HCT116 (cell line): ENCODE data around the gene SLIT1. TPM values are rescaled to one million over a fixed set of nuclear protein-coding genes. Genes with fewer than 3 reads are reported as not detected.

ENCODE experiments used
- ATAC-seq: fragments of 200-7000 bp; cut with Tn5 transposase; 2 replicates; pipeline ENCODE4 v1.9.1; 2020; ENCODE audit warnings: mild to moderate bottlenecking, moderate library complexity
- BruUV-seq: library from RNA; stranded (reverse); fragments of 400-500 nt; replicated peaks from 2 replicates; lab custom pipeline; 2021; lab: Mats Ljungman, UMichigan
- CTCF ChIA-PET: fragments of 300-600 bp; sonication (Branson Sonifier 250); formaldehyde crosslinking; loops from one replicate; lab custom pipeline; 2021; ENCODE audit warnings: antibody characterized with exemption; lab: Charles Lee
- POLR2A ChIA-PET: fragments of 300-600, 350-600 bp; sonication (Branson Sonifier 250); formaldehyde crosslinking; loops from one replicate; lab custom pipeline; 2021; ENCODE audit warnings: antibody characterized with exemption; lab: Charles Lee
- RAD21 ChIA-PET, 2 experiments: fragments of 300-600 bp; sonication (Branson Sonifier 250); formaldehyde crosslinking; loops; one replicate each; lab custom pipeline; 2023; ENCODE audit warnings: low total read pairs in 2 of 2; ENCODE audit not compliant: uncharacterized antibody in 2 of 2, unreplicated experiment in 2 of 2, low non-redundant PET in 1 of 2; lab: Charles Lee
- DNase-seq: peaks from one replicate; pipeline ENCODE4 v3.0.0-alpha.2; 2010; ENCODE audit warnings: low read depth, low spot score
- H2AFZ ChIP-seq: fragments of 200-600 bp; shearing (Covaris generic), sonication (generic); 2 replicates; pipeline ENCODE4 v1.6.1; 2017; ENCODE audit warnings: low read depth, mixed run types, mixed read lengths, antibody characterized with exemption, low read length; ENCODE audit not compliant: poor library complexity, severe bottlenecking
- H3K27ac ChIP-seq: 2 replicates; pipeline ENCODE4 v1.5.1; 2012; ENCODE audit warnings: low read depth, low read length
- H3K27me3 ChIP-seq: fragments of 200-600 bp; sonication (generic); 2 replicates; pipeline ENCODE4 v1.6.1; 2016; ENCODE audit warnings: mixed run types, low read length, mixed read lengths; ENCODE audit not compliant: insufficient read depth
- H3K36me3 ChIP-seq, 2 experiments: fragments of 200-500 bp in 1 of 2; fragments of 200-600 bp in 1 of 2; sonication (Bioruptor generic) in 1 of 2; sonication (generic) in 1 of 2; 2 replicates each; pipeline versions ENCODE4 v1.5.1 to v1.6.1; 2014 to 2016; ENCODE audit warnings: low read length in 2 of 2, inconsistent platforms in 1 of 2, mixed read lengths in 1 of 2, mixed run types in 1 of 2; ENCODE audit not compliant: insufficient read depth in 2 of 2, control insufficient read depth in 1 of 2
- H3K4me1 ChIP-seq, 2 experiments: fragments of 200-600 bp in 1 of 2; sonication (generic) in 1 of 2; 2 replicates each; pipeline versions ENCODE4 v1.5.1 to v1.6.1; 2012 to 2017; ENCODE audit warnings: low read length in 2 of 2, inconsistent platforms in 1 of 2, mild to moderate bottlenecking in 1 of 2, mixed read lengths in 1 of 2, mixed run types in 1 of 2, moderate library complexity in 1 of 2; ENCODE audit not compliant: insufficient read depth in 2 of 2, control insufficient read depth in 1 of 2
- H3K4me2 ChIP-seq: fragments of 200-600 bp; sonication (generic); 2 replicates; pipeline ENCODE4 v1.6.1; 2017; ENCODE audit warnings: mixed run types, low read length, mixed read lengths
- H3K4me3 ChIP-seq, 2 experiments: fragments of 200-600 bp in 1 of 2; sonication (generic) in 1 of 2; replicated peaks in 1 of 2; 2 replicates each; pipeline ENCODE4 v1.5.1; 2011 to 2016; ENCODE audit warnings: low read length in 2 of 2, control low read depth in 1 of 2, low read depth in 1 of 2, mild to moderate bottlenecking in 1 of 2, mixed read lengths in 1 of 2, mixed run types in 1 of 2
- H3K79me2 ChIP-seq: fragments of 200-600 bp; sonication (generic); 2 replicates; pipeline ENCODE4 v1.6.1; 2017; ENCODE audit warnings: mild to moderate bottlenecking, mixed run types, low read length, moderate library complexity, mixed read lengths; ENCODE audit not compliant: insufficient read depth
- H3K9ac ChIP-seq: fragments of 200-600 bp; sonication (generic); 2 replicates; pipeline ENCODE4 v1.6.1; 2016; ENCODE audit warnings: low read length, mixed read lengths
- H3K9me2 ChIP-seq: fragments of 200-600 bp; sonication (generic), shearing (Covaris generic); 2 replicates; pipeline ENCODE4 v1.6.1; 2017; ENCODE audit warnings: mixed run types, mild to moderate bottlenecking, moderate library complexity; ENCODE audit not compliant: insufficient read depth
- H3K9me3 ChIP-seq, 2 experiments: fragments of 200-500 bp in 1 of 2; fragments of 200-600 bp in 1 of 2; sonication (Bioruptor generic) in 1 of 2; sonication (generic) in 1 of 2; 2 replicates each; pipeline ENCODE4 v1.6.1; 2014 to 2017; ENCODE audit warnings: low read length in 2 of 2, mixed read lengths in 2 of 2, inconsistent platforms in 1 of 2, low read depth in 1 of 2, mild to moderate bottlenecking in 1 of 2, mixed run types in 1 of 2, moderate library complexity in 1 of 2; ENCODE audit not compliant: control insufficient read depth in 1 of 2, insufficient read depth in 1 of 2
- H4K20me1 ChIP-seq: fragments of 200-600 bp; sonication (generic), shearing (Covaris generic); 2 replicates; pipeline ENCODE4 v1.6.1; 2017; ENCODE audit warnings: mixed run types, mild to moderate bottlenecking, moderate library complexity; ENCODE audit not compliant: insufficient read depth
- ATF3 ChIP-seq: IDR thresholded peaks from 2 replicates; pipeline ENCODE4 v1.6.1; 2012
- CBX3 ChIP-seq: IDR thresholded peaks from 2 replicates; pipeline ENCODE4 v1.6.1; 2012; ENCODE audit warnings: low read depth
- EZH2 ChIP-seq: fragments of 200-600 bp; sonication (generic); IDR thresholded peaks from 2 replicates; pipeline ENCODE4 v1.6.1; 2017; ENCODE audit warnings: antibody characterized with exemption, mixed run types
- JUND ChIP-seq: IDR thresholded peaks from 2 replicates; pipeline ENCODE4 v1.6.1; 2012
- POLR2AphosphoS5 ChIP-seq: IDR thresholded peaks from 2 replicates; pipeline ENCODE4 v1.6.1; 2011; ENCODE audit warnings: mild to moderate bottlenecking, low read depth, low read length, moderate library complexity
- RAD21 ChIP-seq: IDR thresholded peaks from 2 replicates; pipeline ENCODE4 v1.6.1; 2012; ENCODE audit warnings: low read depth, mild to moderate bottlenecking
- REST ChIP-seq: IDR thresholded peaks from 2 replicates; pipeline ENCODE4 v1.6.1; 2012; ENCODE audit warnings: low read depth
- SRF ChIP-seq: IDR thresholded peaks from 2 replicates; pipeline ENCODE4 v1.6.1; 2012; ENCODE audit warnings: low read depth
- ZFX ChIP-seq: fragments of 450-650 bp; IDR thresholded peaks from 2 replicates; pipeline ENCODE4 v1.6.1; 2017
- ZNF274 ChIP-seq: fragments of 200-500 bp; sonication (Bioruptor generic); IDR thresholded peaks from 2 replicates; pipeline ENCODE4 v1.6.1; 2014; ENCODE audit warnings: mild to moderate bottlenecking, low read depth, low read length, inconsistent platforms
- intact Hi-C: fragments of 100-400 bp; cut with micrococcal nuclease; formaldehyde crosslinking; loops from 2 replicates; pipeline ENCODE4 v1.10.0; 2022
- total RNA-seq: library from RNA; stranded (reverse); gene quantifications from one replicate; pipeline ENCODE4 v1.2.1, GENCODE V29; 2021; ENCODE audit not compliant: unreplicated experiment
- TF ChIP-seq, protein P1 (sequence below): IDR thresholded peaks from 2 replicates; pipeline ENCODE4 v1.6.1; 2011; ENCODE audit warnings: mild to moderate bottlenecking, low read length, moderate library complexity; ENCODE audit not compliant: insufficient replicate concordance; ENCODE audit errors: extremely low read depth
- TF ChIP-seq, protein P2 (sequence below), 3 experiments: fragments of 200-600 bp in 1 of 3; sonication (generic) in 1 of 3; IDR thresholded peaks in 2 of 3; conservative IDR thresholded peaks in 1 of 3; 2 replicates each; pipeline ENCODE4 v1.5.1; 2012 to 2017; ENCODE audit warnings: low read depth in 2 of 3, low read length in 2 of 3, antibody characterized with exemption in 1 of 3, borderline replicate concordance in 1 of 3, control low read depth in 1 of 3, mild to moderate bottlenecking in 1 of 3, mixed read lengths in 1 of 3, mixed run types in 1 of 3, moderate library complexity in 1 of 3; ENCODE audit not compliant: insufficient read depth in 1 of 3

Gene SLIT1
- total RNA-seq, 1 experiment from 2014 or later = 0.42 TPM

DNA sequence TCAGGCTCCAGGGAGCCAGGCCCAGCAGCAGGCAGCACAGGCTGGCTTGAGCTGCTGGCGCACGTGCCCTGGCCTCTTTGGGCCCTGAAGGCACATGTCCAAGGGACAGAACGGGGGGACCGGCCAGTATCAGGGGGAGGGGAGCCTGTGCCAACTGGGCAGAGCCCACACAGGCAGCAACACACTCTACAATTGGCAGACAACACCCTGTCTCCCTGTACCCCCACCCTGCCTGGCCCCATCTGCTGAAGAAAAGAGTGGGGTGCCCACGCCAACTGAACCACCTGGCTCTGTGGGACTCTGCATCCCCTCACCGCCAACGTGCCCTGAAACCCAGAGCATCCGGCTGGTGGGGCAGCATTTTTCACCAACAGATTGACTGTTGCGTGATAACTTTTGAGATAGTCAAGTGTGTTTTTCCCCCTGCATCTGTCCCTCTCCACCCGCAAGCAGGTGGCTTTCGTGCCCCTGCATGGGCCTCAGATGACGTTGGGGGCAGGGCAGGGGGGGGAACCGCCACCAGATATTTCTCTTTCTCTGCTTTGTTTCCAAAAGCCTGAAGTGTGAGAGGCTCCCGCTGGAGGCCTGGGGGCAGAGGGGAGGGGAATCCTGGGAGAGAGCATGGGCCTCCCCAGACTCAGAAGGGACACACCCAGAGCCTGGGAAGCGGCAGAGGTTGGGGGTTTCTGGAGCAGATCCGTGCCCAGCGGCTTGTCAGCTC is 21.8 kb downstream of the SLIT1 start:
- POLR2A ChIA-PET = no interaction called here
- Histone ChIP-seq H3K4me3 (no peak overlapping the region), H3K9me3 (no peaks in the 10 kb centered on the region), H3K79me2 (no peaks in the 10 kb centered on the region), H3K27me3 (no peaks in the 10 kb centered on the region), H2AFZ (no peak overlapping the region), H3K4me1 (no peaks in the 10 kb centered on the region; a peak in 1 of 4 replicates), H3K9ac (no peak overlapping the region), H3K9me2 (no peaks in the 10 kb centered on the region), H3K27ac (no peak overlapping the region), H3K4me2 (no peak overlapping the region), H4K20me1 (no peaks in the 10 kb centered on the region), H3K36me3 (no peaks in the 10 kb centered on the region)
- BruUV-seq = no TSS peak
- intact Hi-C loops = no loop called here
- no peak for DNase-seq
- TF ChIP-seq REST (no peak), POLR2AphosphoS5 (no peak), EZH2 (no peak), CBX3 (no peak), RAD21 (no peak), ZFX (no peak), SRF (no peak), JUND (no peak), ATF3 (no peak), ZNF274 (no peak)
- TF ChIP-seq, protein P1, sequence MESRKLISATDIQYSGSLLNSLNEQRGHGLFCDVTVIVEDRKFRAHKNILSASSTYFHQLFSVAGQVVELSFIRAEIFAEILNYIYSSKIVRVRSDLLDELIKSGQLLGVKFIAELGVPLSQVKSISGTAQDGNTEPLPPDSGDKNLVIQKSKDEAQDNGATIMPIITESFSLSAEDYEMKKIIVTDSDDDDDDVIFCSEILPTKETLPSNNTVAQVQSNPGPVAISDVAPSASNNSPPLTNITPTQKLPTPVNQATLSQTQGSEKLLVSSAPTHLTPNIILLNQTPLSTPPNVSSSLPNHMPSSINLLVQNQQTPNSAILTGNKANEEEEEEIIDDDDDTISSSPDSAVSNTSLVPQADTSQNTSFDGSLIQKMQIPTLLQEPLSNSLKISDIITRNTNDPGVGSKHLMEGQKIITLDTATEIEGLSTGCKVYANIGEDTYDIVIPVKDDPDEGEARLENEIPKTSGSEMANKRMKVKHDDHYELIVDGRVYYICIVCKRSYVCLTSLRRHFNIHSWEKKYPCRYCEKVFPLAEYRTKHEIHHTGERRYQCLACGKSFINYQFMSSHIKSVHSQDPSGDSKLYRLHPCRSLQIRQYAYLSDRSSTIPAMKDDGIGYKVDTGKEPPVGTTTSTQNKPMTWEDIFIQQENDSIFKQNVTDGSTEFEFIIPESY = no peak
- TF ChIP-seq, protein P2, sequence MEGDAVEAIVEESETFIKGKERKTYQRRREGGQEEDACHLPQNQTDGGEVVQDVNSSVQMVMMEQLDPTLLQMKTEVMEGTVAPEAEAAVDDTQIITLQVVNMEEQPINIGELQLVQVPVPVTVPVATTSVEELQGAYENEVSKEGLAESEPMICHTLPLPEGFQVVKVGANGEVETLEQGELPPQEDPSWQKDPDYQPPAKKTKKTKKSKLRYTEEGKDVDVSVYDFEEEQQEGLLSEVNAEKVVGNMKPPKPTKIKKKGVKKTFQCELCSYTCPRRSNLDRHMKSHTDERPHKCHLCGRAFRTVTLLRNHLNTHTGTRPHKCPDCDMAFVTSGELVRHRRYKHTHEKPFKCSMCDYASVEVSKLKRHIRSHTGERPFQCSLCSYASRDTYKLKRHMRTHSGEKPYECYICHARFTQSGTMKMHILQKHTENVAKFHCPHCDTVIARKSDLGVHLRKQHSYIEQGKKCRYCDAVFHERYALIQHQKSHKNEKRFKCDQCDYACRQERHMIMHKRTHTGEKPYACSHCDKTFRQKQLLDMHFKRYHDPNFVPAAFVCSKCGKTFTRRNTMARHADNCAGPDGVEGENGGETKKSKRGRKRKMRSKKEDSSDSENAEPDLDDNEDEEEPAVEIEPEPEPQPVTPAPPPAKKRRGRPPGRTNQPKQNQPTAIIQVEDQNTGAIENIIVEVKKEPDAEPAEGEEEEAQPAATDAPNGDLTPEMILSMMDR (IDR thresholded peaks at IDR 0.05 in 2 of 3, conservative IDR thresholded peaks at IDR 0.05 in 1 of 3; ENCODE audit: borderline replicate concordance in 1 of 3, insufficient read depth in 1 of 3, low read depth in 2 of 3, low read length in 2 of 3) = no peak
- CTCF ChIA-PET = no interaction called here
- RAD21 ChIA-PET = no interaction called here
- no peak for ATAC-seq
